Measurements from ENCODE around the gene TMEM87B. TPM values are rescaled to one million over a fixed set of nuclear protein-coding genes. Genes with fewer than 3 reads are reported as not detected.

The TMEM87B gene
- polyA plus RNA-seq, 1 donor from 2014 or later: 12.8 TPM

DNA sequence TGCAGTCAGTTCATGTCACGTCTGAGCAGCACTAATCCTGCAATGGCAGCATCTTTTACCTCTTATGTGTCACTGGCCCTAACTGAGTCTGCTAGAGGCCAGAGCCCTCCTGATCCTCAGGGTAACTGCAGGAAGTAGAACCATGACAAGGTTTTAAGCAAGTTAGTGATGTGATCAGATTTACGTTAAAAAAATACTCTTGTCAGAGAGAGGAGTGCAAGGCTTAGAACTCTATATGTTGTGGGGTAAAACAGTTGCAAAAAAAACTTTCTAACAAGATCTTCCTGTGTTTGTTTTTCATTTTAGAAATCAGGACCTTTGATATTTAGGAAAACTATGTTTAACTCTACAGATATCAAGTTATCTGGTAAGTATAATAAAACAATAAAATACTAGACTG, 4.6 kb downstream of the TMEM87B start:
- H3K36me3 ChIP-seq (ENCODE audit: insufficient read depth, low read length): no peaks in the 10 kb centered on the region
- no peak overlapping the region for H2AFZ ChIP-seq (ENCODE audit: low read depth, low read length)
- no peak overlapping the region for H3K4me3 ChIP-seq (ENCODE audit: low read length)
- H3K27me3 ChIP-seq (ENCODE audit: insufficient read depth, low read depth, low read length): no peaks in the 10 kb centered on the region
- no peaks in the 10 kb centered on the region for H4K20me1 ChIP-seq (ENCODE audit: insufficient read depth)
- no peaks in the 10 kb centered on the region for H3F3A ChIP-seq (ENCODE audit: insufficient read depth, low read length, poor library complexity, severe bottlenecking)
- no peak overlapping the region for H3K4me2 ChIP-seq (ENCODE audit: low read length)
- no peaks in the 10 kb centered on the region for H3K9me2 ChIP-seq (ENCODE audit: insufficient read depth, low read length)
- H3K27ac ChIP-seq (ENCODE audit: low read length): no peak overlapping the region
- no peak overlapping the region for H3K9ac ChIP-seq (ENCODE audit: low read length)
- no peaks in the 10 kb centered on the region for H3K9me3 ChIP-seq (ENCODE audit: low read length)
- H3K79me2 ChIP-seq (replicated peaks; ENCODE audit: insufficient read depth, low read length): no peaks in the 10 kb centered on the region
- TF ChIP-seq, protein P1, sequence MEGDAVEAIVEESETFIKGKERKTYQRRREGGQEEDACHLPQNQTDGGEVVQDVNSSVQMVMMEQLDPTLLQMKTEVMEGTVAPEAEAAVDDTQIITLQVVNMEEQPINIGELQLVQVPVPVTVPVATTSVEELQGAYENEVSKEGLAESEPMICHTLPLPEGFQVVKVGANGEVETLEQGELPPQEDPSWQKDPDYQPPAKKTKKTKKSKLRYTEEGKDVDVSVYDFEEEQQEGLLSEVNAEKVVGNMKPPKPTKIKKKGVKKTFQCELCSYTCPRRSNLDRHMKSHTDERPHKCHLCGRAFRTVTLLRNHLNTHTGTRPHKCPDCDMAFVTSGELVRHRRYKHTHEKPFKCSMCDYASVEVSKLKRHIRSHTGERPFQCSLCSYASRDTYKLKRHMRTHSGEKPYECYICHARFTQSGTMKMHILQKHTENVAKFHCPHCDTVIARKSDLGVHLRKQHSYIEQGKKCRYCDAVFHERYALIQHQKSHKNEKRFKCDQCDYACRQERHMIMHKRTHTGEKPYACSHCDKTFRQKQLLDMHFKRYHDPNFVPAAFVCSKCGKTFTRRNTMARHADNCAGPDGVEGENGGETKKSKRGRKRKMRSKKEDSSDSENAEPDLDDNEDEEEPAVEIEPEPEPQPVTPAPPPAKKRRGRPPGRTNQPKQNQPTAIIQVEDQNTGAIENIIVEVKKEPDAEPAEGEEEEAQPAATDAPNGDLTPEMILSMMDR (IDR thresholded peaks at IDR 0.05; ENCODE audit: poor library complexity, severe bottlenecking): no peak
- TF ChIP-seq RAD21 (conservative IDR thresholded peaks at IDR 0.05) (no peak), REST (IDR thresholded peaks at IDR 0.05; ENCODE audit: borderline replicate concordance) (no peak), TAF1 (IDR thresholded peaks at IDR 0.05; ENCODE audit: low read depth) (no peak), SMC3 (conservative IDR thresholded peaks at IDR 0.05; ENCODE audit: poor library complexity) (no peak), EZH2 (IDR thresholded peaks at IDR 0.05; ENCODE audit: borderline replicate concordance, insufficient read depth, low read length, poor library complexity, severe bottlenecking) (no peak), POLR2AphosphoS5 (IDR thresholded peaks at IDR 0.05) (no peak), MXI1 (conservative IDR thresholded peaks at IDR 0.05; ENCODE audit: poor library complexity, severe bottlenecking) (no peak), EP300 (conservative IDR thresholded peaks at IDR 0.05; ENCODE audit: poor library complexity, severe bottlenecking) (no peak)

GRCh38 chr2:112061299-112061698, 6.2 kb downstream of the TMEM87B start:
- no peaks in the 10 kb centered on the region for H3K79me2 ChIP-seq (replicated peaks; ENCODE audit: insufficient read depth, low read length)
- no peak overlapping the region for H3K27ac ChIP-seq (ENCODE audit: low read length)
- no peaks in the 10 kb centered on the region for H4K20me1 ChIP-seq (ENCODE audit: insufficient read depth)
- H3K36me3 ChIP-seq (ENCODE audit: insufficient read depth, low read length): no peaks in the 10 kb centered on the region
- H3K27me3 ChIP-seq (ENCODE audit: insufficient read depth, low read depth, low read length): no peaks in the 10 kb centered on the region
- no peak overlapping the region for H3K4me2 ChIP-seq (ENCODE audit: low read length)
- no peaks in the 10 kb centered on the region for H3K9me2 ChIP-seq (ENCODE audit: insufficient read depth, low read length)
- no peaks in the 10 kb centered on the region for H3K9me3 ChIP-seq (ENCODE audit: low read length)
- H3F3A ChIP-seq (ENCODE audit: insufficient read depth, low read length, poor library complexity, severe bottlenecking): no peaks in the 10 kb centered on the region
- no peak overlapping the region for H3K4me3 ChIP-seq (ENCODE audit: low read length)
- no peak overlapping the region for H2AFZ ChIP-seq (ENCODE audit: low read depth, low read length)
- H3K9ac ChIP-seq (ENCODE audit: low read length): no peak overlapping the region
- TF ChIP-seq EZH2 (IDR thresholded peaks at IDR 0.05; ENCODE audit: borderline replicate concordance, insufficient read depth, low read length, poor library complexity, severe bottlenecking) (no peak), EP300 (conservative IDR thresholded peaks at IDR 0.05; ENCODE audit: poor library complexity, severe bottlenecking) (no peak), SMC3 (conservative IDR thresholded peaks at IDR 0.05; ENCODE audit: poor library complexity) (no peak), MXI1 (conservative IDR thresholded peaks at IDR 0.05; ENCODE audit: poor library complexity, severe bottlenecking) (no peak), POLR2AphosphoS5 (IDR thresholded peaks at IDR 0.05) (no peak), TAF1 (IDR thresholded peaks at IDR 0.05; ENCODE audit: low read depth) (no peak), RAD21 (conservative IDR thresholded peaks at IDR 0.05) (no peak), REST (IDR thresholded peaks at IDR 0.05; ENCODE audit: borderline replicate concordance) (no peak)
- TF ChIP-seq, protein P1 (IDR thresholded peaks at IDR 0.05; ENCODE audit: poor library complexity, severe bottlenecking): no peak

Data from neural cell (in vitro differentiated cells).